ENCODE data around the gene GPD2.

- TF ChIP-seq POLR2A (IDR thresholded peaks at IDR 0.05) (no peak), CTCF (IDR thresholded peaks at IDR 0.05) (no peak)
These were observed 20.4 kb downstream of the GPD2 start for GRCh38 chr2:156456616-156457015.
